ENCODE results near the gene AVL9.

DNA sequence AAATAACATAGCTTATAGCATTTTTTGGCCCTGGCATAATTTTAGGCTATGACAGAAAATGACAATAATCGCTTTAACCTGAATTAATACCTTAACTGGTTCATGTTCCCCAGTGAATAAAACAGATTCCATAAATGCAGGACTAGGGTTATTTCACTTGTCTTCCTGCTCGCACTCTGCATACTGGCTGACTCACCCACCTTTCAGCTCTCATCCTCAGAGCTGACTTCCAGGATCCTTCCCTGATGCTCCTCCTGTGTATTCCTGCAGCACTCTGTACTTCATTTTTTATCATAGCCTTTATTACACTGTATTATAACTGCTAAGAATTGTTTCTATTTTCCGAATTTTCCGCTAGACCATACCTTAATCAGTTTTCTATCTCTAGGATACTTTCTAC is 123.7 kb downstream of the AVL9 start:
- TF ChIP-seq, protein P1, sequence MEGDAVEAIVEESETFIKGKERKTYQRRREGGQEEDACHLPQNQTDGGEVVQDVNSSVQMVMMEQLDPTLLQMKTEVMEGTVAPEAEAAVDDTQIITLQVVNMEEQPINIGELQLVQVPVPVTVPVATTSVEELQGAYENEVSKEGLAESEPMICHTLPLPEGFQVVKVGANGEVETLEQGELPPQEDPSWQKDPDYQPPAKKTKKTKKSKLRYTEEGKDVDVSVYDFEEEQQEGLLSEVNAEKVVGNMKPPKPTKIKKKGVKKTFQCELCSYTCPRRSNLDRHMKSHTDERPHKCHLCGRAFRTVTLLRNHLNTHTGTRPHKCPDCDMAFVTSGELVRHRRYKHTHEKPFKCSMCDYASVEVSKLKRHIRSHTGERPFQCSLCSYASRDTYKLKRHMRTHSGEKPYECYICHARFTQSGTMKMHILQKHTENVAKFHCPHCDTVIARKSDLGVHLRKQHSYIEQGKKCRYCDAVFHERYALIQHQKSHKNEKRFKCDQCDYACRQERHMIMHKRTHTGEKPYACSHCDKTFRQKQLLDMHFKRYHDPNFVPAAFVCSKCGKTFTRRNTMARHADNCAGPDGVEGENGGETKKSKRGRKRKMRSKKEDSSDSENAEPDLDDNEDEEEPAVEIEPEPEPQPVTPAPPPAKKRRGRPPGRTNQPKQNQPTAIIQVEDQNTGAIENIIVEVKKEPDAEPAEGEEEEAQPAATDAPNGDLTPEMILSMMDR (IDR thresholded peaks at IDR 0.05): no peak
- TF ChIP-seq POLR2A (IDR thresholded peaks at IDR 0.05): no peak

Data from breast epithelium (tissue), 3 donors.